ENCODE results near the gene PTHLH.
A peak's percentile ranks its signal among the peaks of the same experiment; 100 is the strongest.

DNA sequence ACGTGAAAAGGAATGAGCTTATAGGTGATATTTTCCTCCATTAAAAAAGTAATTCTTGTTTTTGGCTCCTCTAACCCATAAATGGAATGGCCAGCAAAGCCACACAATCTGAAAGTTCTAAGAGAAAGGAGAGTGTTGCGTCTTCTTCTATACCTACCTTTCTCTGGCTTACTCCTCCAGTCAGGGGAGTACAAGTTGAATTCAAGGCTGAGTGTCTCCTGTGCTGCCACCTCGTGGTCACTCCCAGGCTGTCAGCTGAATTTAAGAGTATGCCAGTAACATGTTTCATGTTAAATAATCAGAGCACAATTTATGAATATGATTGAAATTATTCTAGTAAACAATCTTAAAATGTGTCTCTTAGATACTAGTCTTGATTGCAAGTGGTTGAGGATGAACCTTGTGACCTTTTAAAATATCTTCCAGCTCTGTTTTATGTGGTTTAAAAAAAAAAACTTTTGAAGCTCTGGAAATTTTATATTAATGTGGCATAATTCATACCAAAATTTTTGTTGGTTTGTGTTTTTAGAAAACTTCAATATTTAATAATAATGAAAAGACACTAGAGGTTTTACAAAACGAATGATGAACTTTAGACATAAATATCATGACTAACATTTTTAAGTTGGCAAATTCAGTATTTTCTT, 31.7 kb downstream of the PTHLH start:
- TF ChIP-seq EZH2phosphoT487 (conservative IDR thresholded peaks at IDR 0.05; ENCODE audit: low read length), result no peak
- TF ChIP-seq, protein P1, sequence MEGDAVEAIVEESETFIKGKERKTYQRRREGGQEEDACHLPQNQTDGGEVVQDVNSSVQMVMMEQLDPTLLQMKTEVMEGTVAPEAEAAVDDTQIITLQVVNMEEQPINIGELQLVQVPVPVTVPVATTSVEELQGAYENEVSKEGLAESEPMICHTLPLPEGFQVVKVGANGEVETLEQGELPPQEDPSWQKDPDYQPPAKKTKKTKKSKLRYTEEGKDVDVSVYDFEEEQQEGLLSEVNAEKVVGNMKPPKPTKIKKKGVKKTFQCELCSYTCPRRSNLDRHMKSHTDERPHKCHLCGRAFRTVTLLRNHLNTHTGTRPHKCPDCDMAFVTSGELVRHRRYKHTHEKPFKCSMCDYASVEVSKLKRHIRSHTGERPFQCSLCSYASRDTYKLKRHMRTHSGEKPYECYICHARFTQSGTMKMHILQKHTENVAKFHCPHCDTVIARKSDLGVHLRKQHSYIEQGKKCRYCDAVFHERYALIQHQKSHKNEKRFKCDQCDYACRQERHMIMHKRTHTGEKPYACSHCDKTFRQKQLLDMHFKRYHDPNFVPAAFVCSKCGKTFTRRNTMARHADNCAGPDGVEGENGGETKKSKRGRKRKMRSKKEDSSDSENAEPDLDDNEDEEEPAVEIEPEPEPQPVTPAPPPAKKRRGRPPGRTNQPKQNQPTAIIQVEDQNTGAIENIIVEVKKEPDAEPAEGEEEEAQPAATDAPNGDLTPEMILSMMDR (IDR thresholded peaks at IDR 0.05; ENCODE audit: insufficient read depth, low read length, poor library complexity, severe bottlenecking), result peak; percentile 89
